Measurements from ENCODE around the gene ESYT3. TPM values are rescaled to one million over a fixed set of nuclear protein-coding genes. Genes with fewer than 3 reads are reported as not detected.

ESYT3 gene
- under 1 TPM; 0.56 to 0.63 TPM for polyA plus RNA-seq

GRCh38 chr3:138434276-138434874 lies at the start of gene ESYT3:
ESYT3 (plus strand) TSS chr3:138434616; CDS start chr3:138434799, 183 bp downstream.
- Histone ChIP-seq H3K4me3 (ENCODE audit: low read depth in 1 of 2, low read length in 2 of 2) (peak within 1 kb of the TSS; percentile 51 to 60), H3K4me1 (ENCODE audit: control insufficient read depth in 2 of 2, insufficient read depth in 2 of 2, low read length in 1 of 2) (peaks cover 4 to 9% of the 10 kb centered on the region in 2 donors), H3K27ac (ENCODE audit: low read depth in 2 of 2, low read length in 1 of 2) (peak within 1 kb of the TSS in 1 of 2 donors; percentile 6), H3K36me3 (ENCODE audit: control insufficient read depth in 2 of 2, insufficient read depth in 2 of 2, low read length in 1 of 2) (no peaks in the 10 kb centered on the region), H3K27me3 (ENCODE audit: control insufficient read depth in 1 of 2, insufficient read depth in 2 of 2, low read length in 2 of 2) (peaks cover 5 to 8% of the 10 kb centered on the region in 2 donors), H3K9me3 (ENCODE audit: control insufficient read depth in 2 of 2, insufficient read depth in 1 of 2, low read depth in 1 of 2, low read length in 1 of 2) (peaks cover 0 to 6% of the 10 kb centered on the region in 2 donors)
- 1 to 2% methylated on average over 48 to 54 of the region's 54 CpGs for WGBS, 2 donors

- Histone ChIP-seq H3K36me3 (ENCODE audit: control insufficient read depth in 2 of 2, insufficient read depth in 2 of 2, low read length in 1 of 2) (no peaks in the 10 kb centered on the region), H3K27me3 (ENCODE audit: control insufficient read depth in 1 of 2, insufficient read depth in 2 of 2, low read length in 2 of 2) (no peaks in the 10 kb centered on the region), H3K27ac (ENCODE audit: low read depth in 2 of 2, low read length in 1 of 2) (no peak overlapping the region), H3K9me3 (ENCODE audit: control insufficient read depth in 2 of 2, insufficient read depth in 1 of 2, low read depth in 1 of 2, low read length in 1 of 2) (no peaks in the 10 kb centered on the region), H3K4me3 (ENCODE audit: low read depth in 1 of 2, low read length in 2 of 2) (no peak overlapping the region), H3K4me1 (ENCODE audit: control insufficient read depth in 2 of 2, insufficient read depth in 2 of 2, low read length in 1 of 2) (peaks cover 2 to 12% of the 10 kb centered on the region in 2 donors)
- 91 to 95% methylated on average over 5 of the region's 5 CpGs for WGBS, 2 donors
These were observed 49.4 kb upstream of the ESYT3 start for GRCh38 chr3:138384976-138385375.

- H3K27me3 ChIP-seq (ENCODE audit: control insufficient read depth in 1 of 2, insufficient read depth in 2 of 2, low read length in 2 of 2) = no peaks in the 10 kb centered on the region
- no peaks in the 10 kb centered on the region for H3K36me3 ChIP-seq (ENCODE audit: control insufficient read depth in 2 of 2, insufficient read depth in 2 of 2, low read length in 1 of 2)
- H3K9me3 ChIP-seq (ENCODE audit: control insufficient read depth in 2 of 2, insufficient read depth in 1 of 2, low read depth in 1 of 2, low read length in 1 of 2) = no peaks in the 10 kb centered on the region
- H3K27ac ChIP-seq (ENCODE audit: low read depth in 2 of 2, low read length in 1 of 2) = no peak overlapping the region
- WGBS, 2 donors = 91 to 92% methylated on average over 6 of the region's 6 CpGs
- H3K4me1 ChIP-seq (ENCODE audit: control insufficient read depth in 2 of 2, insufficient read depth in 2 of 2, low read length in 1 of 2) = peaks cover 4 to 6% of the 10 kb centered on the region in 2 donors
- no peak overlapping the region for H3K4me3 ChIP-seq (ENCODE audit: low read depth in 1 of 2, low read length in 2 of 2)
These were observed 45.2 kb upstream of the ESYT3 start for GRCh38 chr3:138389144-138389601.

- no peaks in the 10 kb centered on the region for H3K36me3 ChIP-seq (ENCODE audit: control insufficient read depth in 2 of 2, insufficient read depth in 2 of 2, low read length in 1 of 2)
- H3K4me1 ChIP-seq (ENCODE audit: control insufficient read depth in 2 of 2, insufficient read depth in 2 of 2, low read length in 1 of 2) = peaks cover 4 to 6% of the 10 kb centered on the region in 2 donors
- H3K27ac ChIP-seq (ENCODE audit: low read depth in 2 of 2, low read length in 1 of 2) = no peak overlapping the region
- H3K4me3 ChIP-seq (ENCODE audit: low read depth in 1 of 2, low read length in 2 of 2) = no peak overlapping the region
- H3K27me3 ChIP-seq (ENCODE audit: control insufficient read depth in 1 of 2, insufficient read depth in 2 of 2, low read length in 2 of 2) = no peaks in the 10 kb centered on the region
- H3K9me3 ChIP-seq (ENCODE audit: control insufficient read depth in 2 of 2, insufficient read depth in 1 of 2, low read depth in 1 of 2, low read length in 1 of 2) = no peaks in the 10 kb centered on the region
- 50 to 63% methylated on average over 9 of the region's 9 CpGs for WGBS, 2 donors
These were observed 44.4 kb upstream of the ESYT3 start for GRCh38 chr3:138389841-138390581.

GRCh38 chr3:138390582-138390932 lies 43.9 kb upstream of the ESYT3 start:
- WGBS, 2 donors = 62 to 75% methylated on average over 2 of the region's 2 CpGs
- peaks cover 4 to 6% of the 10 kb centered on the region in 2 donors for H3K4me1 ChIP-seq (ENCODE audit: control insufficient read depth in 2 of 2, insufficient read depth in 2 of 2, low read length in 1 of 2)
- H3K27me3 ChIP-seq (ENCODE audit: control insufficient read depth in 1 of 2, insufficient read depth in 2 of 2, low read length in 2 of 2) = no peaks in the 10 kb centered on the region
- no peaks in the 10 kb centered on the region for H3K36me3 ChIP-seq (ENCODE audit: control insufficient read depth in 2 of 2, insufficient read depth in 2 of 2, low read length in 1 of 2)
- no peak overlapping the region for H3K4me3 ChIP-seq (ENCODE audit: low read depth in 1 of 2, low read length in 2 of 2)
- no peaks in the 10 kb centered on the region for H3K9me3 ChIP-seq (ENCODE audit: control insufficient read depth in 2 of 2, insufficient read depth in 1 of 2, low read depth in 1 of 2, low read length in 1 of 2)
- H3K27ac ChIP-seq (ENCODE audit: low read depth in 2 of 2, low read length in 1 of 2) = no peak overlapping the region

- no peaks in the 10 kb centered on the region for H3K27me3 ChIP-seq (ENCODE audit: control insufficient read depth in 1 of 2, insufficient read depth in 2 of 2, low read length in 2 of 2)
- no peak overlapping the region for H3K4me3 ChIP-seq (ENCODE audit: low read depth in 1 of 2, low read length in 2 of 2)
- H3K27ac ChIP-seq (ENCODE audit: low read depth in 2 of 2, low read length in 1 of 2) = no peak overlapping the region
- no peaks in the 10 kb centered on the region for H3K36me3 ChIP-seq (ENCODE audit: control insufficient read depth in 2 of 2, insufficient read depth in 2 of 2, low read length in 1 of 2)
- WGBS, 2 donors = 92 to 94% methylated on average over 4 of the region's 4 CpGs
- peaks cover 4% of the 10 kb centered on the region in 2 donors for H3K4me1 ChIP-seq (ENCODE audit: control insufficient read depth in 2 of 2, insufficient read depth in 2 of 2, low read length in 1 of 2)
- no peaks in the 10 kb centered on the region for H3K9me3 ChIP-seq (ENCODE audit: control insufficient read depth in 2 of 2, insufficient read depth in 1 of 2, low read depth in 1 of 2, low read length in 1 of 2)
These were observed 40.3 kb upstream of the ESYT3 start for GRCh38 chr3:138394156-138394555.

- no peak overlapping the region for H3K27ac ChIP-seq (ENCODE audit: low read depth in 2 of 2, low read length in 1 of 2)
These were observed 39.7 kb upstream of the ESYT3 start for GRCh38 chr3:138394686-138395085.

GRCh38 chr3:138395865-138396751 lies 38.3 kb upstream of the ESYT3 start:
- Histone ChIP-seq H3K9me3 (ENCODE audit: control insufficient read depth in 2 of 2, insufficient read depth in 1 of 2, low read depth in 1 of 2, low read length in 1 of 2) (no peaks in the 10 kb centered on the region), H3K36me3 (ENCODE audit: control insufficient read depth in 2 of 2, insufficient read depth in 2 of 2, low read length in 1 of 2) (no peaks in the 10 kb centered on the region), H3K4me1 (ENCODE audit: control insufficient read depth in 2 of 2, insufficient read depth in 2 of 2, low read length in 1 of 2) (no peaks in the 10 kb centered on the region), H3K27me3 (ENCODE audit: control insufficient read depth in 1 of 2, insufficient read depth in 2 of 2, low read length in 2 of 2) (no peaks in the 10 kb centered on the region), H3K4me3 (ENCODE audit: low read depth in 1 of 2, low read length in 2 of 2) (no peak overlapping the region), H3K27ac (ENCODE audit: low read depth in 2 of 2, low read length in 1 of 2) (no peak overlapping the region)
- WGBS, 2 donors = 93 to 95% methylated on average over 12 of the region's 12 CpGs

More at GRCh38 chr3:138394686-138395085, 39.7 kb upstream of the ESYT3 start:
- Histone ChIP-seq H3K27me3 (ENCODE audit: control insufficient read depth in 1 of 2, insufficient read depth in 2 of 2, low read length in 2 of 2) (no peaks in the 10 kb centered on the region), H3K9me3 (ENCODE audit: control insufficient read depth in 2 of 2, insufficient read depth in 1 of 2, low read depth in 1 of 2, low read length in 1 of 2) (no peaks in the 10 kb centered on the region), H3K4me1 (ENCODE audit: control insufficient read depth in 2 of 2, insufficient read depth in 2 of 2, low read length in 1 of 2) (peaks cover 2 to 4% of the 10 kb centered on the region in 2 donors), H3K4me3 (ENCODE audit: low read depth in 1 of 2, low read length in 2 of 2) (no peak overlapping the region), H3K36me3 (ENCODE audit: control insufficient read depth in 2 of 2, insufficient read depth in 2 of 2, low read length in 1 of 2) (no peaks in the 10 kb centered on the region)
- 94 to 97% methylated on average over 5 of the region's 5 CpGs for WGBS, 2 donors

GRCh38 chr3:138396752-138397410 lies 37.5 kb upstream of the ESYT3 start:
- Histone ChIP-seq H3K4me3 (ENCODE audit: low read depth in 1 of 2, low read length in 2 of 2) (no peak overlapping the region), H3K9me3 (ENCODE audit: control insufficient read depth in 2 of 2, insufficient read depth in 1 of 2, low read depth in 1 of 2, low read length in 1 of 2) (no peaks in the 10 kb centered on the region), H3K4me1 (ENCODE audit: control insufficient read depth in 2 of 2, insufficient read depth in 2 of 2, low read length in 1 of 2) (no peaks in the 10 kb centered on the region), H3K27me3 (ENCODE audit: control insufficient read depth in 1 of 2, insufficient read depth in 2 of 2, low read length in 2 of 2) (no peaks in the 10 kb centered on the region), H3K27ac (ENCODE audit: low read depth in 2 of 2, low read length in 1 of 2) (no peak overlapping the region), H3K36me3 (ENCODE audit: control insufficient read depth in 2 of 2, insufficient read depth in 2 of 2, low read length in 1 of 2) (no peaks in the 10 kb centered on the region)
- WGBS, 2 donors = 88 to 92% methylated on average over 14 of the region's 14 CpGs
